DOHH2 (cell line): ENCODE data around the gene RWDD4.

Experiments used
- EZH2phosphoT487 ChIP-seq: fragments of 200-600 bp; sonication (generic); IDR thresholded peaks from 2 replicates; pipeline ENCODE4 v1.6.1; 2017; ENCODE audit warnings: borderline replicate concordance, mild to moderate bottlenecking, antibody characterized with exemption, low read length, moderate library complexity, mixed read lengths
- TF ChIP-seq, protein P1 (sequence below): fragments of 200-600 bp; sonication (generic); IDR thresholded peaks from one replicate; pipeline ENCODE4 v1.5.1; 2014; ENCODE audit warnings: antibody characterized with exemption, mild to moderate bottlenecking, low read depth, low read length; ENCODE audit not compliant: poor library complexity, severe bottlenecking

DNA sequence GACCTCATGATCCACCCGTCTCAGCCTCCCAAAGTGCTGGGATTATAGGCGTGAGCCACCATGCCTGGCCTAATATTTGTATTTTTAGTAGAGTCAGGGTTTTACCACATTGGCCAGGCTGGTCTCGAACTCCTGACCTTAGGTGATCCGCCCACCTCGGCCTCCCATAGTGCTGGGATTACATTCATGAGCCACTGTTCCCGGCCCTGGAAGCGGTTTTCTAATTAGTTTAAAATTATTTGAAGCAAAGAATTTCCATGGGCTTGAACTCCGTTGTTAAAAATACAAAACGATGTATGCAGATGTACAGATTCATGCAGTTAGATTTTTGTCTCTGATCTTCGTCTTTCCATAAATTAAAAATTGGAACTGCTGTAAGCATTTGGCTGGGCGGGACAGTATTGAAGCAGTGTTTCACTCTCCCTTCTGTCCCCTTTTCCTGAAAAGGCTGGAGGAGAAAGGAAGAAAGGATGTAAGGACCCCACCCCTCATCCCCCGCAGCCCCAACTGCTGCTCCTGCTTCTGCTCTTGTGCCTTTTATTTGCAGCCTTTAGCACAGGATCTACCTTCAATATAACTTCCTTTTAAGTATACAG is 12.1 kb upstream of the RWDD4 start:
- TF ChIP-seq, protein P1, sequence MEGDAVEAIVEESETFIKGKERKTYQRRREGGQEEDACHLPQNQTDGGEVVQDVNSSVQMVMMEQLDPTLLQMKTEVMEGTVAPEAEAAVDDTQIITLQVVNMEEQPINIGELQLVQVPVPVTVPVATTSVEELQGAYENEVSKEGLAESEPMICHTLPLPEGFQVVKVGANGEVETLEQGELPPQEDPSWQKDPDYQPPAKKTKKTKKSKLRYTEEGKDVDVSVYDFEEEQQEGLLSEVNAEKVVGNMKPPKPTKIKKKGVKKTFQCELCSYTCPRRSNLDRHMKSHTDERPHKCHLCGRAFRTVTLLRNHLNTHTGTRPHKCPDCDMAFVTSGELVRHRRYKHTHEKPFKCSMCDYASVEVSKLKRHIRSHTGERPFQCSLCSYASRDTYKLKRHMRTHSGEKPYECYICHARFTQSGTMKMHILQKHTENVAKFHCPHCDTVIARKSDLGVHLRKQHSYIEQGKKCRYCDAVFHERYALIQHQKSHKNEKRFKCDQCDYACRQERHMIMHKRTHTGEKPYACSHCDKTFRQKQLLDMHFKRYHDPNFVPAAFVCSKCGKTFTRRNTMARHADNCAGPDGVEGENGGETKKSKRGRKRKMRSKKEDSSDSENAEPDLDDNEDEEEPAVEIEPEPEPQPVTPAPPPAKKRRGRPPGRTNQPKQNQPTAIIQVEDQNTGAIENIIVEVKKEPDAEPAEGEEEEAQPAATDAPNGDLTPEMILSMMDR = no peak
- no peak for TF ChIP-seq EZH2phosphoT487
